Measurements from ENCODE around the gene LZTR1. TPM values are rescaled to one million over a fixed set of nuclear protein-coding genes. Genes with fewer than 3 reads are reported as not detected.

LZTR1 gene
- total RNA-seq, 1 donor from 2014 or later, result 18.1 TPM

GRCh38 chr22:20957102-20957682 lies 24.9 kb upstream of the LZTR1 start:
- peak overlapping the region; percentile 70 for H3K4me3 ChIP-seq
- H3K27me3 ChIP-seq (ENCODE audit: low read depth), result peaks cover 5% of the 10 kb centered on the region
- no peaks in the 10 kb centered on the region for H3K9me3 ChIP-seq (replicated peaks)
- no peak for TF ChIP-seq CTCF (IDR thresholded peaks at IDR 0.05; ENCODE audit: borderline replicate concordance)
- intact Hi-C loops (cut with micrococcal nuclease), result no loop called here
- no peak for DNase-seq
- peak overlapping the region; percentile 23 for H3K27ac ChIP-seq (replicated peaks)
- peaks cover 30% of the 10 kb centered on the region for H3K4me1 ChIP-seq
- peaks cover 15% of the 10 kb centered on the region for H3K36me3 ChIP-seq

GRCh38 chr22:20957683-20958431 lies 24.2 kb upstream of the LZTR1 start:
- Histone ChIP-seq H3K27me3 (ENCODE audit: low read depth) (peaks cover 11% of the 10 kb centered on the region), H3K27ac (replicated peaks) (peak overlapping the region; percentile 23), H3K4me1 (peaks cover 30% of the 10 kb centered on the region), H3K4me3 (peak overlapping the region; percentile 70), H3K36me3 (peaks cover 9% of the 10 kb centered on the region), H3K9me3 (replicated peaks) (no peaks in the 10 kb centered on the region)
- TF ChIP-seq CTCF (IDR thresholded peaks at IDR 0.05; ENCODE audit: borderline replicate concordance), result no peak
- intact Hi-C loops (cut with micrococcal nuclease), result no loop called here
- peak; percentile 33 for DNase-seq

- no peak for DNase-seq
- no peak for TF ChIP-seq CTCF (IDR thresholded peaks at IDR 0.05; ENCODE audit: borderline replicate concordance)
- H3K4me3 ChIP-seq, result no peak overlapping the region
- H3K36me3 ChIP-seq, result no peaks in the 10 kb centered on the region
- H3K27ac ChIP-seq (replicated peaks), result no peak overlapping the region
- H3K27me3 ChIP-seq (ENCODE audit: low read depth), result peaks cover 31% of the 10 kb centered on the region
- H3K4me1 ChIP-seq, result peaks cover 25% of the 10 kb centered on the region
- intact Hi-C loops (cut with micrococcal nuclease), result no loop called here
- H3K9me3 ChIP-seq (replicated peaks), result no peaks in the 10 kb centered on the region
Measured at GRCh38 chr22:20959578-20960461, 22.3 kb upstream of the LZTR1 start.

GRCh38 chr22:20960609-20961008 lies 21.5 kb upstream of the LZTR1 start:
- Histone ChIP-seq H3K4me1 (peaks cover 30% of the 10 kb centered on the region), H3K27ac (replicated peaks) (no peak overlapping the region), H3K27me3 (ENCODE audit: low read depth) (peaks cover 36% of the 10 kb centered on the region), H3K36me3 (no peaks in the 10 kb centered on the region), H3K4me3 (no peak overlapping the region), H3K9me3 (replicated peaks) (no peaks in the 10 kb centered on the region)
- intact Hi-C loops (cut with micrococcal nuclease), result no loop called here
- no peak for DNase-seq
- TF ChIP-seq CTCF (IDR thresholded peaks at IDR 0.05; ENCODE audit: borderline replicate concordance), result no peak

GRCh38 chr22:20962491-20962945 lies 19.6 kb upstream of the LZTR1 start:
- intact Hi-C loops (cut with micrococcal nuclease), result no loop called here
- Histone ChIP-seq H3K4me3 (no peak overlapping the region), H3K9me3 (replicated peaks) (no peaks in the 10 kb centered on the region), H3K27me3 (ENCODE audit: low read depth) (peaks cover 37% of the 10 kb centered on the region), H3K27ac (replicated peaks) (no peak overlapping the region), H3K4me1 (peaks cover 21% of the 10 kb centered on the region), H3K36me3 (no peaks in the 10 kb centered on the region)
- TF ChIP-seq CTCF (IDR thresholded peaks at IDR 0.05; ENCODE audit: borderline replicate concordance), result no peak
- no peak for DNase-seq

Data from left ventricle myocardium inferior (tissue), 1 donor.